Keratinocyte (primary cell): ENCODE measurements around the gene CLSTN1. TPM values are rescaled to one million over a fixed set of nuclear protein-coding genes. Genes with fewer than 3 reads are reported as not detected.

Experiments
- DNase-seq: peaks from one replicate; pipeline ENCODE4 v3.0.0-alpha.2; 2011; ENCODE audit warnings: low read depth, missing footprints, low spot score
- FAIRE-seq: peaks from 2 replicates; lab custom pipeline; 2011; peaks lifted over from hg19 to GRCh38; lab: Jason Lieb, UNC
- H2AFZ ChIP-seq: 2 replicates; pipeline ENCODE4 v1.6.0; 2012; ENCODE audit warnings: low read length, control low read depth, inconsistent platforms; ENCODE audit not compliant: control insufficient read depth
- H3K27ac ChIP-seq: 2 replicates; pipeline ENCODE4 v1.5.1; 2011; ENCODE audit warnings: low read length; ENCODE audit not compliant: control insufficient read depth, insufficient read depth
- H3K27me3 ChIP-seq: 3 replicates; pipeline ENCODE4 v1.6.0; 2011; ENCODE audit warnings: low read length; ENCODE audit not compliant: control insufficient read depth, insufficient read depth; ENCODE audit errors: extremely low read depth
- H3K36me3 ChIP-seq, 2 experiments: 2 replicates in 1 of 2; 3 replicates in 1 of 2; pipeline ENCODE4 v1.5.1; 2011; ENCODE audit warnings: low read length in 2 of 2, mild to moderate bottlenecking in 1 of 2; ENCODE audit not compliant: control insufficient read depth in 2 of 2, insufficient read depth in 2 of 2; ENCODE audit errors: extremely low read depth in 1 of 2
- H3K4me1 ChIP-seq: 3 replicates; pipeline ENCODE4 v1.5.1; 2011; ENCODE audit warnings: low read length; ENCODE audit not compliant: control insufficient read depth, insufficient read depth; ENCODE audit errors: extremely low read depth
- H3K4me2 ChIP-seq: 3 replicates; pipeline ENCODE4 v1.6.0; 2011; ENCODE audit warnings: low read depth, low read length; ENCODE audit not compliant: control insufficient read depth, insufficient read depth; ENCODE audit errors: extremely low read depth
- H3K4me3 ChIP-seq, 3 experiments: fragments of 200-600 bp in 1 of 3; sonication (generic) in 1 of 3; 2 replicates in 2 of 3; 3 replicates in 1 of 3; pipeline ENCODE4 v1.5.1; 2011 to 2016; ENCODE audit warnings: low read length in 3 of 3, mild to moderate bottlenecking in 3 of 3, control low read depth in 2 of 3, inconsistent platforms in 1 of 3, low read depth in 1 of 3, mixed read lengths in 1 of 3, mixed run types in 1 of 3, moderate library complexity in 1 of 3; ENCODE audit not compliant: control insufficient read depth in 2 of 3, insufficient read depth in 2 of 3; ENCODE audit errors: extremely low read depth in 1 of 3
- H3K79me2 ChIP-seq: 2 replicates; pipeline ENCODE4 v1.6.0; 2012; ENCODE audit warnings: low read length; ENCODE audit not compliant: control insufficient read depth, insufficient read depth
- H3K9ac ChIP-seq: 3 replicates; pipeline ENCODE4 v1.6.0; 2011; ENCODE audit warnings: low read length; ENCODE audit not compliant: control insufficient read depth, insufficient read depth; ENCODE audit errors: extremely low read depth
- H3K9me1 ChIP-seq: 3 replicates; pipeline ENCODE4 v1.6.0; 2011; ENCODE audit warnings: low read length; ENCODE audit not compliant: control insufficient read depth, insufficient read depth; ENCODE audit errors: extremely low read depth
- H3K9me3 ChIP-seq: 2 replicates; pipeline ENCODE4 v1.5.1; 2012; ENCODE audit warnings: low read depth, low read length; ENCODE audit not compliant: control insufficient read depth
- H4K20me1 ChIP-seq: 3 replicates; pipeline ENCODE4 v1.6.0; 2011; ENCODE audit warnings: low read length; ENCODE audit not compliant: control insufficient read depth, insufficient read depth; ENCODE audit errors: extremely low read depth
- CTCF ChIP-seq, 3 experiments: IDR thresholded peaks in 1 of 3; conservative IDR thresholded peaks in 1 of 3; optimal IDR thresholded peaks in 1 of 3; 2 replicates in 2 of 3; 3 replicates in 1 of 3; pipeline versions ENCODE3 to v1.5.1; 2011; ENCODE audit warnings: low read length in 3 of 3, mild to moderate bottlenecking in 3 of 3, moderate library complexity in 2 of 3, control low read depth in 1 of 3, inconsistent platforms in 1 of 3; ENCODE audit not compliant: insufficient read depth in 2 of 3; ENCODE audit errors: extremely low read depth in 1 of 3
- EZH2 ChIP-seq: IDR thresholded peaks from one replicate; pipeline ENCODE4 v1.6.1; 2012; ENCODE audit warnings: inconsistent platforms, mild to moderate bottlenecking, low read length, moderate library complexity
- dilution Hi-C: fragments of 300-500 bp; cut with MboI; formaldehyde crosslinking; loops from one replicate; pipeline ENCODE4 v1.7.0; 2020; ENCODE audit warnings: low sequenced_read_pairs; ENCODE audit not compliant: extremely low pct_ligation_motif_present
- polyA plus RNA-seq, 5 experiments: library from polyadenylated mRNA; depleted of rRNA in 3 of 5; stranded (reverse) in 3 of 5; stranded (forward) in 1 of 5; unstranded in 1 of 5; fragments of >200 nt; gene quantifications; 1 replicate in 1 of 5; 2 replicates in 3 of 5; 3 replicates in 1 of 5; pipeline versions ENCODE4 v1.2.1 to v1.2.3, GENCODE V29; 2011 to 2012; ENCODE audit warnings: missing spikeins in 2 of 5, low read depth in 1 of 5, low replicate concordance in 1 of 5

Gene CLSTN1
- polyA plus RNA-seq, 1 donor (not counting 4 experiments of a cell fraction or from before 2014, with no cell fraction given) = 90.3 TPM

- Histone ChIP-seq H3K9me1 (no peaks in the 10 kb centered on the region), H3K36me3 (peaks cover 19 to 21% of the 10 kb centered on the region in 2 experiments), H3K27me3 (no peaks in the 10 kb centered on the region), H2AFZ (no peak overlapping the region), H3K4me1 (peaks cover 34% of the 10 kb centered on the region), H4K20me1 (no peaks in the 10 kb centered on the region), H3K9ac (peak overlapping the region; percentile 47), H3K4me2 (peak overlapping the region; percentile 51), H3K27ac (peak overlapping the region; percentile 72), H3K79me2 (peaks cover 2% of the 10 kb centered on the region), H3K4me3 (peak overlapping the region in 1 of 3 experiments; percentile 11), H3K9me3 (no peaks in the 10 kb centered on the region)
- dilution Hi-C loops = no loop called here
- FAIRE-seq (peak; percentile 95), DNase-seq (no peak)
- no peak for TF ChIP-seq EZH2
- no peak for TF ChIP-seq CTCF (optimal IDR thresholded peaks at IDR 0.05 in 1 of 3, IDR thresholded peaks at IDR 0.05 in 1 of 3, conservative IDR thresholded peaks at IDR 0.05 in 1 of 3; ENCODE audit: extremely low read depth in 1 of 3, insufficient read depth in 2 of 3, low read length in 3 of 3)
Observed at GRCh38 chr1:9869831-9870251, 46.1 kb upstream of the CLSTN1 start.

GRCh38 chr1:9868244-9868590, 44.5 kb upstream of the CLSTN1 start:
- H3K27me3 ChIP-seq = no peaks in the 10 kb centered on the region
- peaks cover 19 to 28% of the 10 kb centered on the region in 2 experiments for H3K36me3 ChIP-seq
- TF ChIP-seq CTCF (optimal IDR thresholded peaks at IDR 0.05 in 1 of 3, IDR thresholded peaks at IDR 0.05 in 1 of 3, conservative IDR thresholded peaks at IDR 0.05 in 1 of 3; ENCODE audit: extremely low read depth in 1 of 3, insufficient read depth in 2 of 3, low read length in 3 of 3) (no peak), EZH2 (no peak)
- H2AFZ ChIP-seq = no peak overlapping the region
- H4K20me1 ChIP-seq = no peaks in the 10 kb centered on the region
- no peak overlapping the region for H3K4me2 ChIP-seq
- FAIRE-seq (no peak), DNase-seq (no peak)
- peaks cover 27% of the 10 kb centered on the region for H3K4me1 ChIP-seq
- dilution Hi-C loops = no loop called here
- H3K9ac ChIP-seq = no peak overlapping the region
- no peaks in the 10 kb centered on the region for H3K9me1 ChIP-seq
- no peak overlapping the region for H3K4me3 ChIP-seq
- H3K27ac ChIP-seq = no peak overlapping the region
- no peaks in the 10 kb centered on the region for H3K9me3 ChIP-seq
- H3K79me2 ChIP-seq = peaks cover 2% of the 10 kb centered on the region
